Type B pancreatic cell (in vitro differentiated cells): ENCODE results near the gene CCNA2. TPM values are rescaled to one million over a fixed set of nuclear protein-coding genes. Genes with fewer than 3 reads are reported as not detected.

Experiments used
- DNase-seq: peaks from one replicate; pipeline ENCODE4 v3.0.0; 2021; ENCODE audit warnings: mixed read lengths; ENCODE audit not compliant: unreplicated experiment; ENCODE audit errors: extremely low spot score
- H3K27ac Mint-ChIP-seq: 2 replicates; pipeline ENCODE4 v1.8.0; 2021; ENCODE audit warnings: mild to moderate bottlenecking, mixed read lengths
- H3K27me3 Mint-ChIP-seq: 2 replicates; pipeline ENCODE4 v1.8.0; 2021; ENCODE audit warnings: mixed read lengths
- H3K36me3 Mint-ChIP-seq: 2 replicates; pipeline ENCODE4 v1.8.0; 2021; ENCODE audit warnings: mixed read lengths
- H3K4me1 Mint-ChIP-seq: one replicate; pipeline ENCODE4 v1.8.0; 2021; ENCODE audit warnings: mixed read lengths; ENCODE audit not compliant: unreplicated experiment
- H3K4me3 Mint-ChIP-seq: 2 replicates; pipeline ENCODE4 v1.8.0; 2021; ENCODE audit warnings: mild to moderate bottlenecking, mixed read lengths
- H3K9me3 Mint-ChIP-seq: 2 replicates; pipeline ENCODE4 v1.8.0; 2021; ENCODE audit warnings: mixed read lengths
- CTCF ChIP-seq: fragments of 200-600 bp; sonication (generic); conservative IDR thresholded peaks from 2 replicates; pipeline ENCODE4 v1.5.0; 2021; ENCODE audit warnings: antibody characterized with exemption, mild to moderate bottlenecking
- total RNA-seq: library from RNA; stranded (reverse); gene quantifications from 2 replicates; pipeline ENCODE4 v1.2.1, GENCODE V29; 2021; ENCODE audit warnings: low replicate concordance

The CCNA2 gene
- total RNA-seq, 1 donor from 2014 or later: 48.1 TPM

- H3K27ac Mint-ChIP-seq: no peak overlapping the region
- no peak overlapping the region for H3K4me3 Mint-ChIP-seq
- peaks cover 8% of the 10 kb centered on the region for H3K4me1 Mint-ChIP-seq
- TF ChIP-seq CTCF: no peak
- no peak for DNase-seq
- H3K36me3 Mint-ChIP-seq: no peaks in the 10 kb centered on the region
- H3K9me3 Mint-ChIP-seq: no peaks in the 10 kb centered on the region
- H3K27me3 Mint-ChIP-seq: peaks cover 22% of the 10 kb centered on the region
Measured at GRCh38 chr4:121796283-121796682, 27.4 kb downstream of the CCNA2 start.

- Mint-ChIP-seq H3K9me3 (no peaks in the 10 kb centered on the region), H3K27ac (no peak overlapping the region), H3K4me1 (no peaks in the 10 kb centered on the region), H3K27me3 (peaks cover 20% of the 10 kb centered on the region), H3K4me3 (no peak overlapping the region), H3K36me3 (no peaks in the 10 kb centered on the region)
- no peak for DNase-seq
- TF ChIP-seq CTCF: no peak
Measured at GRCh38 chr4:121794505-121795188, 29.0 kb downstream of the CCNA2 start.

GRCh38 chr4:121792966-121793365 lies 30.7 kb downstream of the CCNA2 start:
- no peaks in the 10 kb centered on the region for H3K36me3 Mint-ChIP-seq
- DNase-seq: no peak
- H3K4me3 Mint-ChIP-seq: no peak overlapping the region
- H3K9me3 Mint-ChIP-seq: no peaks in the 10 kb centered on the region
- peaks cover 31% of the 10 kb centered on the region for H3K27me3 Mint-ChIP-seq
- no peak for TF ChIP-seq CTCF
- H3K4me1 Mint-ChIP-seq: no peaks in the 10 kb centered on the region
- H3K27ac Mint-ChIP-seq: no peak overlapping the region

- DNase-seq: no peak
- no peaks in the 10 kb centered on the region for H3K4me1 Mint-ChIP-seq
- no peaks in the 10 kb centered on the region for H3K36me3 Mint-ChIP-seq
- H3K27me3 Mint-ChIP-seq: peaks cover 36% of the 10 kb centered on the region
- no peak overlapping the region for H3K4me3 Mint-ChIP-seq
- no peaks in the 10 kb centered on the region for H3K9me3 Mint-ChIP-seq
- no peak overlapping the region for H3K27ac Mint-ChIP-seq
- no peak for TF ChIP-seq CTCF
Measured at GRCh38 chr4:121791481-121791880, 32.2 kb downstream of the CCNA2 start.

- H3K4me3 Mint-ChIP-seq: no peak overlapping the region
- DNase-seq: no peak
- peaks cover 32% of the 10 kb centered on the region for H3K27me3 Mint-ChIP-seq
- H3K9me3 Mint-ChIP-seq: no peaks in the 10 kb centered on the region
- H3K36me3 Mint-ChIP-seq: no peaks in the 10 kb centered on the region
- no peaks in the 10 kb centered on the region for H3K4me1 Mint-ChIP-seq
- TF ChIP-seq CTCF: no peak
- no peak overlapping the region for H3K27ac Mint-ChIP-seq
Measured at GRCh38 chr4:121790976-121791375, 32.7 kb downstream of the CCNA2 start.
